Spinal cord (tissue), 10 donors: ENCODE data around the gene CALHM4. TPM values are rescaled to one million over a fixed set of nuclear protein-coding genes. Genes with fewer than 3 reads are reported as not detected.

Source experiments
- DNase-seq, 6 donors: peaks; one replicate each; pipeline versions ENCODE4 v3.0.0 to v3.0.0-alpha.2; 2013 to 2015; ENCODE audit warnings: low spot score in 6 of 6, low read depth in 4 of 6
- H3K27ac ChIP-seq: one replicate; pipeline ENCODE4 v1.5.1; 2013; ENCODE audit warnings: low read depth, low read length, control low read depth
- H3K27me3 ChIP-seq: one replicate; pipeline ENCODE4 v1.6.1; 2013; ENCODE audit warnings: low read length; ENCODE audit not compliant: control insufficient read depth, insufficient read depth
- H3K36me3 ChIP-seq: one replicate; pipeline ENCODE4 v1.6.1; 2013; ENCODE audit warnings: low read length; ENCODE audit not compliant: control insufficient read depth, insufficient read depth
- H3K4me1 ChIP-seq: one replicate; pipeline ENCODE4 v1.6.1; 2013; ENCODE audit warnings: low read length; ENCODE audit not compliant: control insufficient read depth, insufficient read depth
- H3K4me3 ChIP-seq: one replicate; pipeline ENCODE4 v1.5.1; 2013; ENCODE audit warnings: low read depth, low read length, control low read depth
- H3K9me3 ChIP-seq: one replicate; pipeline ENCODE4 v1.6.1; 2013; ENCODE audit warnings: low read length; ENCODE audit not compliant: control insufficient read depth, insufficient read depth
- WGBS: methylation state at CpG from one replicate; pipeline ENCODE4 v1.1.5; 2013; ENCODE audit warnings: missing lambda C conversion rate; ENCODE audit not compliant: insufficient coverage; 5-methylcytosine and 5-hydroxymethylcytosine counted together
- polyA plus RNA-seq, 2 donors: library from polyadenylated mRNA; unstranded; fragments of 120-200 nt; gene quantifications; one replicate each; pipeline ENCODE4 v1.2.1, GENCODE V29; 2013; ENCODE audit not compliant: insufficient read length in 2 of 2
- total RNA-seq, 2 donors: library from RNA; depleted of rRNA in 1 of 2; stranded (reverse); fragments of 120-200 nt in 1 of 2; fragments of >200 nt in 1 of 2; gene quantifications; one replicate each; pipeline versions ENCODE4 v1.2.3 to v1.2.4, GENCODE V29; 2013 to 2014
- donor health status: healthy.

The CALHM4 gene
- total and polyA plus RNA-seq, 4 donors, result 0.22 to 0.30 TPM; not detected in 2

DNA sequence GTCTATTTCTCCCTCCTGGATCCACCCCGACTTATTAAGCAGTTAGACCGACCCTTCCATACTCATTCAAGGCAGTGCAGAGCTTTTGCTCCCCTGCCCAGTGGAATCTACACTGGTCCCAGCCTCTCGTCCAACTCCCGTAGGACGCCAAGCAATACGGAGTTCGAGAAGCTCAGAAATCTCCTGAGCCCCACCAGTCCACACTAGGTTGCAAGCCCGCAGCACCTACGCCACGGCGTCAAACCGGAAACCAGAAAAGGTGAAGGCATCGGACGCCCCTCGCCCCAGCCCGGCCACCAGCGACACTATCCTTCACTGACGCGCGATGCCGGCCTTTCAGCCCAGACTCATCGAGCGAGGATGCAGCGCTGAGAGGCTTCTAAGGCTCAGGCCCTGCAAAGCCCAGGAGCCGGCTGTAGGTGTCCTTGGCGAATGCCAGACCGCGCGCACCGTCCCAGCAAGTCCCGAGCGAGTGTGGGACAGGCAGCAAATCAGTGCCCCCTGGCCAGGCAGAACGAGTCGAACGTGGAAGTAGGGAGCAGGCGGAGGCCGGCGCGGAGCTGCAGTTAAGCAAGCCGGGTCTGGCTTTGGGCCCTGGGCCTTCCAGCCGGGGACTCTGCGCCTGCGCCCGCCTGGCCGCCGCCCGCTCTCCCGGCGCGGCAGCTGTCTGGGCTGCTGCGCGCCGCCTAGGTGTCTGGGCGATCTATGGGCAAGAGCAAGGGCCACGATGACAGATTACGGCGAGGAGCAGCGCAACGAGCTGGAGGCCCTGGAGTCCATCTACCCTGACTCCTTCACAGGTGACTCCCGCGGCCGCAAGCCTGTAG is 17.5 kb downstream of the CALHM4 start, which contains the start of gene RWDD1:
Gene RWDD1 (plus strand): TSS at position 649 of the 827 bp plus-strand sequence. CDS start 79 bp downstream, at position 728.
- peak within 1 kb of the TSS; percentile 97 for H3K27ac ChIP-seq
- peak within 1 kb of the TSS; percentile 99 for H3K4me3 ChIP-seq
- peaks cover 2% of the 10 kb centered on the region for H3K36me3 ChIP-seq
- DNase-seq, result peak; percentile 94 to 100 (median 96)
- H3K27me3 ChIP-seq, result no peaks in the 10 kb centered on the region
- H3K4me1 ChIP-seq, result no peaks in the 10 kb centered on the region
- under 1% methylated on average over 59 of the region's 62 CpGs for WGBS
- H3K9me3 ChIP-seq, result no peaks in the 10 kb centered on the region

DNA sequence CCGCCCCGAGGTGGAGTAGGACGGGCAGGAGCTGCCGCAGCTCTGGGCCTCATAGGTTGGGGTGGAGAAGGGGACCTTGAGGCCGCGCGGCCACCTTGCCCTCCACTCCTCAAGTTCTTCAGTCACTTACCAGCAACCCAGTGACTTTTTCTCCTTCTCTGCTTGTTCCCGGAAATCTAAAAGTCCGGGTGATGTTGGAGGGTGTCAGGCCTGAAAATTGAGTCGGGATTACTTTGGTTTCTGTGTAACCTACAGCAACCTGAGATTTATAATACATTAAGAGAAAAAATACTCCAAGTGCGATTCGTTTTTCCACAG is 18.1 kb downstream of the CALHM4 start:
- H3K4me3 ChIP-seq, result peak overlapping the region; percentile 99
- no peaks in the 10 kb centered on the region for H3K9me3 ChIP-seq
- H3K36me3 ChIP-seq, result peaks cover 2% of the 10 kb centered on the region
- no peak for DNase-seq
- no CpG with 5 or more reads among the region's 12 CpGs for WGBS
- no peaks in the 10 kb centered on the region for H3K27me3 ChIP-seq
- peak overlapping the region; percentile 97 for H3K27ac ChIP-seq
- H3K4me1 ChIP-seq, result no peaks in the 10 kb centered on the region

DNA sequence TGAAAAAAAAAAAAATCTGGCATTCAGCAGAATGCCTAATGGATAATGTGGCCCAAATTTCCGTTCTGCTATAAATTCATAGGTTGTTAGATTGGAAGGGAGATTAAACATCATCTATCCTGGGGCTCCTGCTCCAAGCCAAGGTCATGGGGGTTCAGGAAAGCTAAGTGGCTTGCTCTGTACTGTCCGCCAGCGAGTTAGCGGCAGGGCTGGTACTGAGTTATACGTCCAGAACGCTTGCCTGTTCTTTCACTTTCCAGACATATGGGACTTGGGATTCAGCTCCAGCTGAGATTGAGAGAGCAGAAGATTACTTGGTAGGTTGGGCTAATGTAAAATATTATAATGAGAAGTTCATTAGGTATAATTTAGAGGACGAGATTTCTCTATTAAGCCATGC is 18.6 kb downstream of the CALHM4 start:
- no peaks in the 10 kb centered on the region for H3K9me3 ChIP-seq
- no peaks in the 10 kb centered on the region for H3K4me1 ChIP-seq
- DNase-seq, result peak in 1 of 6 donors; percentile 21
- no peaks in the 10 kb centered on the region for H3K27me3 ChIP-seq
- H3K36me3 ChIP-seq, result peaks cover 2% of the 10 kb centered on the region
- peak overlapping the region; percentile 99 for H3K4me3 ChIP-seq
- H3K27ac ChIP-seq, result peak overlapping the region; percentile 97
- 0% methylated on average over 2 of the region's 7 CpGs for WGBS

DNA sequence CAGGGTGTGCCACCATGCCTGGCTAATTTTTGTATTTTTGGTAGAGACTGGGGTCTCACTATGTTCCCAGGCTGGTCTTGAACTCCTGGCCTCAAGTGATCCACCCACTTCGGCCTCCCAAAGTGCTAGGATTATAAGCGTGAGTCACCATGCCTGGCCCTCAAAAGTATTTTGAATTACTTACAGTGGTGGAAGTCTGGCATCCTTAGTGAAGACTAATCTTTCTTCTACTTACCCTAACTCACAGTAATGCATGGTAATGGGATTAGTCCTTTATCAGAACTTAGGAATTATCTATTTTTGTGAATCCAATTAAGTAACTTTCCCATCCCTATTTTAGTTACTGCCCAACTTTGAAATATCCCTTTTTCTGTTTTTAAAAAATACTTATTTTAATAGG is 21.7 kb downstream of the CALHM4 start:
- H3K27me3 ChIP-seq, result no peaks in the 10 kb centered on the region
- WGBS, result no CpG with 5 or more reads among the region's 2 CpGs
- no peak overlapping the region for H3K4me3 ChIP-seq
- no peaks in the 10 kb centered on the region for H3K9me3 ChIP-seq
- no peak for DNase-seq
- peaks cover 2% of the 10 kb centered on the region for H3K36me3 ChIP-seq
- H3K27ac ChIP-seq, result no peak overlapping the region
- no peaks in the 10 kb centered on the region for H3K4me1 ChIP-seq

DNA sequence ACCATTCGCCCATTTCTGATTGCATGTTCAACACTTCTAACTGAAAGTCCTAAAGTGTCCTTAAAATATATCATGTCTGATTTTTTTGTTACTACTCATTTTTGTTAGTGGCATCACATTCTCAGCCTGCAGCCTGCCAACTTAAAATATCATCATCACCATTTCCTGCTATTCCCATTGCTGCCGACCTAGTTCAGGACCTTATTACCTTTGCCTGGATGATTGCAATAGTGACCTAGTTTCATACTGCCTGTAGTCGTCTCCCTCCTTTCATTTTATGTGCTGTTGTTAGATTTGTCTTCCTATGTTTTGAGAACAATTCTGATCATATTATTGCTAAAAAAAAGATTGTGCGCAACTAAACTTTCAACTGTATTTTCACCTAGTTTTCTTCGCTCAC is 23.9 kb downstream of the CALHM4 start:
- WGBS, result 100% methylated on average over 1 of the region's 5 CpGs
- Histone ChIP-seq H3K4me1 (no peaks in the 10 kb centered on the region), H3K27me3 (no peaks in the 10 kb centered on the region), H3K4me3 (no peak overlapping the region), H3K27ac (no peak overlapping the region), H3K36me3 (peaks cover 2% of the 10 kb centered on the region), H3K9me3 (no peaks in the 10 kb centered on the region)
- DNase-seq, result no peak

DNA sequence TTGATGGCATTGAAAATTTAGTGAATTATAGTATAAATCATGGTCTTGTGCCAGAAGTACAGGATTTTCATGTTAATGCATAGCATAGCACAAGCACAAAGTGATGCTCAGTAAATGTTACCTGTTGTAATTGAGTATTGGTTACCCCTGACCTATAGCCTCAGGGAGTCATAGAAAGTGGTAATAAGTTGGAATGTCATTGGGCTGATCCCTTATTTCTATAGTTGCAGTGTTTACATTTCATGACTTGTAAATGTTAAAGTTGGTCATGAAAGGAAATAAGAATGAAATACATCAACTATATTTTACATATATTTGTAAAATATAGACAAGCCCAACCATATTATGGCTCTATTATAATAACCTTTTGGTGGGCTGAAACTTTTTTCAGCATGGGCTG is 24.8 kb downstream of the CALHM4 start:
- no peaks in the 10 kb centered on the region for H3K9me3 ChIP-seq
- no peak overlapping the region for H3K27ac ChIP-seq
- H3K4me1 ChIP-seq, result no peaks in the 10 kb centered on the region
- no peak overlapping the region for H3K4me3 ChIP-seq
- no peak for DNase-seq
- no peaks in the 10 kb centered on the region for H3K27me3 ChIP-seq
- peaks cover 6% of the 10 kb centered on the region for H3K36me3 ChIP-seq

DNA sequence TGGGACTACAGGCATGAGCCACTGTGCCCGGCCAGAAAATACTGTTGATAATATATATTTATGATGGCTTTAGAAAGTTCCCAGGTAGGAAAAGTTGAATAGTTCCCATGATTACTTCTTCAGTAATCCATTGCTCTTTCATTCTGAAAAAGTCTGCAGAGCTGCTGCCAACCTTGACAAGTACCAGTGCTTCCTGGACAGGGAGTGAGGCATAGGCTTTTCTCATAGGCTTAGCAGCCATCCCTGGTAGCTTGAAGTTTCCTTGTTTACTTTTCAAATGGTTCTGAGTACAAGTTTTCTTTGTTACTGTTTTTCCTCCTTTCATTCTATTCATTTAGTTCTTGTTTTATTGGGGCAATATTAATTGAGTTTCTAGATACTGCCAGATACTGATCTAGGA is 25.6 kb downstream of the CALHM4 start:
- Histone ChIP-seq H3K4me1 (no peaks in the 10 kb centered on the region), H3K27me3 (no peaks in the 10 kb centered on the region), H3K27ac (no peak overlapping the region), H3K36me3 (peaks cover 6% of the 10 kb centered on the region), H3K4me3 (no peak overlapping the region), H3K9me3 (no peaks in the 10 kb centered on the region)
- DNase-seq, result no peak
- WGBS, result no CpG with 5 or more reads among the region's 1 CpG

DNA sequence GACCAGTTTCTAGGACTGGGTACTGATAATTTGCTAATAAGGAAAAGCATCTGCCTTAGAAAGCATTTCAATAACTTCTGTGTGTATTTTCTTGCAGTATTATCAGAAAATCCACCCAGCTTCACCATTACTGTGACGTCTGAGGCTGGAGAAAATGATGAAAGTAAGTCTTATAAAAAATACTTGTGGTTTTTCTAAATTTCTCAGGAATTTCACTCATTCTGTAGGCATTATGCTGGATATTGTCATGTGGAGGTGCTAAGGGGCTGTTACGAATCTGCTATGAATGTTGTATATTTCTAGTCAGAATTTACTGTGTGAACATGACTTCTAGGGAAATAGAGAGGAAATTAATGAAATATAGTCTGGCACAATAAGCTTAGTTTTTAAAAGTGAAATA is 26.6 kb downstream of the CALHM4 start:
- Histone ChIP-seq H3K27me3 (no peaks in the 10 kb centered on the region), H3K4me3 (no peak overlapping the region), H3K27ac (no peak overlapping the region), H3K36me3 (peaks cover 3% of the 10 kb centered on the region), H3K4me1 (no peaks in the 10 kb centered on the region), H3K9me3 (no peaks in the 10 kb centered on the region)
- DNase-seq, result no peak
- WGBS, result 100% methylated on average over 1 of the region's 2 CpGs

DNA sequence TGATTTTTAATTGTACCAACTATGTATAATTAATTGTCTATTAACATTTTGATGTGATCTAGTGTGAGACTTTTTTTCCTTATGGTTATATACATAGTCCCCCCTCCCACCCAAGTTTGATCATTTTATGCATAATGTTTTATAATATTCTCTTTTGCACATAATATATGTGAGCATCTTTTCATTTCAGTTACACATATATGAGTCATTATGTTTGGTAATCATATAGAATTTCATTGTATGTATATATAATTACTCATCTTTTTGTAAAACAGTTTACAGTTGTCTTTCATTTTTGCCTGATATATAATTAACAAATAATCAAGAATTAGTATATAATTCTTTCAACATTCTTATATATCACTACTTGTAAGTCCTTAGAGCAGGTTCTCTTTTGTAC is 32.7 kb downstream of the CALHM4 start:
- no peak overlapping the region for H3K4me3 ChIP-seq
- peaks cover 8% of the 10 kb centered on the region for H3K36me3 ChIP-seq
- H3K4me1 ChIP-seq, result no peaks in the 10 kb centered on the region
- no peaks in the 10 kb centered on the region for H3K27me3 ChIP-seq
- no peak overlapping the region for H3K27ac ChIP-seq
- no peak for DNase-seq
- H3K9me3 ChIP-seq, result no peaks in the 10 kb centered on the region

DNA sequence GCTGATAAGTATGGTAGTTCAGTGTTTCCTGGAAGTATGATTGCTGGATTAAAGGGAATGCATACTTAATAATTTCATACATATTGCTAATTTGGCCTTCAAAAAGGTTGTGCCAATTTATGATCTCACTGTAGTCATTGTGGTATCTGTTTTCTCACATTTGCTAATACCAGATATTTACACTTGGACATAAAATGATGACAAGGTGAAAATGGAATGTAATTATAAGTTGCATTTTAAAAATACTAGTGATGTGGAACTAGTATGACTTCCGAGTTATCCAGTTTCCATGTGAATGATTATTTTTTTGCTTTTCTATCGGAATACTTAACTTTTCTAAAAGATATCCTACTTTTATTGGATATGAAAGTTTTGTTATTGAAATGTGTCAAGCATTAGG is 33.2 kb downstream of the CALHM4 start:
- no peak overlapping the region for H3K27ac ChIP-seq
- no peaks in the 10 kb centered on the region for H3K4me1 ChIP-seq
- DNase-seq, result no peak
- WGBS, result no CpG with 5 or more reads among the region's 2 CpGs
- H3K36me3 ChIP-seq, result peaks cover 12% of the 10 kb centered on the region
- no peak overlapping the region for H3K4me3 ChIP-seq
- H3K27me3 ChIP-seq, result no peaks in the 10 kb centered on the region
- no peaks in the 10 kb centered on the region for H3K9me3 ChIP-seq
